Endometrial microvascular endothelial cells (primary cell): ENCODE results near the gene VEGFA. TPM values are rescaled to one million over a fixed set of nuclear protein-coding genes. Genes with fewer than 3 reads are reported as not detected.
"Not testable (repeated sequence)": the region's sequence is repeated elsewhere in the genome, so short reads cannot be mapped to it uniquely, and the experiment has no call there.

Experiments
- in situ Hi-C: cut with HindIII; loops from 2 replicates; pipeline ENCODE4 v1.10.0; 2017; ENCODE audit warnings: low sequenced_read_pairs, low pct_unique_long_range_greater_than_20kb; ENCODE audit errors: inconsistent ontology term
- total RNA-seq: library from RNA; depleted of rRNA; stranded (reverse); fragments of >200 nt; gene quantifications from one replicate; pipeline ENCODE4 v1.2.3, GENCODE V29; 2015; ENCODE audit errors: inconsistent ontology term

The VEGFA gene
- total RNA-seq, 1 donor from 2014 or later: 12.4 TPM

DNA sequence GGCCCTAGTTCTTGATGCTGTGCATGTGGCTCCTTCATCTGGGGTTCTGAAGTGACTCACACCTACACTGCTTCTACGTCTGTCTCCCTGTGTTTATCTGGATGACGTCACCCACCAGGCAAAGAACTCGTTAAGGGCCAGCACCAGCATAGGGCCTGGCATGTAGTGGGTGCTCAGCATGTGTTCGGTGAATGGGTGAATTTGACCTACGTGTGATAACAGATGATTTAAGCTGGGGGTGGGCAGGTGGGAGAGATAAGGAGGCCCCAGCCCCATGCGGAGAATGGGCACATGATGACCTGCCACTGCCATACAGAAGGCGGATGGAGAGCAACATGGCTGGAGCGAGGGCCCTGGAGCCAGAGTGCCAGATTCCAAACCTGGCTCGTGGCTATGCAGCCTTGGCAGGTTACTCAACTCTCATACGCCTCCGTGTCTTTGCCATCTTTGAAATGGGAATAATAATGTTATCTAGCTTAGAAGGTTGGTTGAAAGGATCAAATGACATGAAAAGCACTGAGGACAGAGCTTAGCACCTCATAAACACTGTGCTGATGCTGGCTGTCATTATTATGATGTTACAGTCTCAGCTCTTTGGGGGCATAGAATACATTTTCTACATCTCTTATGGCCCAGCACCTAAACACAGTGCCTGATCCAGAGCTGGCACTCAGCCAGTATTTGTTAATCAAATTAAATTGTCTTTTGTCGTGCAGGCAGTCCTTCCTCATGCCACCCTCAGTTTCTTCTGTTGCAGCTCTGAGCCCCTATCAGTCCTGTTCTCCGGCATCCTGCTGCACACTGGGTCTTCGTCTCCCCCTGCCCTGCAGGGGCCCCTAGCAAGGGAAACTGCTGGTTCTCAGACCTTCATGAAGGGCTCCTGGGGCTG lies 39.6 kb downstream of the VEGFA start:
- in situ Hi-C loops: no loop called here

DNA sequence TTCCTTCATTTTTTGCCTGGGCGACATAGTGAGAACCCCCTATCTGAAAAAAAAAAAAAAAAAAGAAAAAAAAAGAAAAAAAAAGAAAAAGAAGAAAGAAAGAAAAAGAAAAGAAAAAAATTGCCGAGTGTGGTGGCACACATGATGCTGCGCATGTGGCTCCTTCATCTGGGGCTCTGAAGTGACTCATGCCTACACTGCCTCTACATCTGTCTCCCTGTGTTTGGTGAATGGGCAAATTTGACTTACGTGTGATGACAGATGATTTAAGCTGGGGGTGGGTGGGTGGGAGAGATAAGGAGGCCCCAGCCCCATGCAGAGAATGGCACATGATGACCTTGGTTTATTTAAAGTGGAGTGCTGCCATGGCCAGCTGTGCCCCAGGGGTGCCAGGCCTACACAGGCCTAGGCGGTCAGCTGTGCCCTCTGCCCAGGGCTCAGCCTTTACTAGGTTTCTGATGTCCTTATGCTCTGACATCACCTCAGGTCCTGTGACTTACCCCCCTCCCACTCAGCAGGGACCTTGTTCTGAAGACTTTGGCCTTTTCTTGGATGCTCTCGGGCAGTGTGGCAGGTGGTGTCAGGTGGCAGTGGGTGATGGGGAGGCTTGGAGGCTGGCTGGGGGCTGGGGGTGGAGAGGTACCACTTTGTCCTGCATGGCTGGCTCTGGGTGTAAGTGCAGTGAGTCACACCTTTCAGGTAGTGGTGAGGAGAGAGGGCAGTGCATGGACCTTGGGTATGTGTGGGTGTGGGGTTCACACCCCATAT lies 41.1 kb downstream of the VEGFA start:
- in situ Hi-C loops: no loop called here

DNA sequence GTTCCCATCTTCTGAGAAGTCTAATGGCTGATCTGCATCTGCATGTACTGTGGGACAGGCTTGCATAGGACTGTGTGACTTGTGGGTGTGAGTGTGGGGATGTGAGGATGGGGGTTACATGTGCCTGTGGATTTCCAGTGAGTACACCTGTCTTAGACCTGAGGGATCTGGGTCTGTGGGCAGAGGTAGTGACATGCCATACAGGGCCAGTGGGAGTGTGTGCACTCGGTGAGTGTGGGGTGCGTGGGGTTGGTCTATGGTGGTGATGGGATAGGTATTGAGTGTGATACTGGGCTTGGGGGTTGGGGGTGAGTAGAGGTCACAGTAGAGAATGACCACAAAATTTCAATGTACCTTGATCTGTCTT lies 41.7 kb downstream of the VEGFA start:
- in situ Hi-C loops: no loop called here

DNA sequence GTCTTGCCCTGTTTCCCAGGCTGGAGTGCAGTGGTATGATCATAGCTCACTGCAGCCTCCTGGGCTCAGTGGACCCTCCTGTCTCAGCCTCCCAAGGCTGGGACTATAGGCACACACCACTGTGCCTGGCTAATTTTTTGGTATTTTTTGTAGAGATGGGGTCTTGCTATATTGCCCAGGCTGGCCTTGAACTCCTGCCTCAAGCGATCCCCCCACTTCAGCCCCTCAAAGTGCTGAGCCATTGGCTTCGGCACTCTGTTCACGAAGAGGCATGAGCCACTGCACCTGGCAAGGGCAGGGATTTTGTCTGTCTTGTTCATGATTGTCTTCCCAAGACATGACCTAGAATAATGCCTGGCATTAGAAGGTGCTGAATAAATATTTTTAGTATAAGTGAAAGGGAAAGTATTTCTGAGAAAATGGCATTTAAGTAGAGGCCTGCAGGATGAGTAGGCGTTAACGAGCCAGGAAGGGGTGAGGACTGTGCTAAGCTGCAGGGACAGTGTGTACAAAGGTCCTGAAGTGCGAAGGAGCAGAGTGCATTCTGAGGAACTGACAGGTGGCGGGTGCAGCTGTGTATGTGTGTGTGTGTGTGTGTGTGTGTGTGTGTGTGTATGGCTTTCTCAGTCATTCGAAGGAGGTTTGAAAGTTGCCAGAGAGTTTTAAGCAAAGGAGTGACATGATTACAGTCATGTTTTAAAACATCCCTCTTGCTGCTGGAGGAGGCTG lies 43.0 kb downstream of the VEGFA start:
- in situ Hi-C loops: no loop called here

DNA sequence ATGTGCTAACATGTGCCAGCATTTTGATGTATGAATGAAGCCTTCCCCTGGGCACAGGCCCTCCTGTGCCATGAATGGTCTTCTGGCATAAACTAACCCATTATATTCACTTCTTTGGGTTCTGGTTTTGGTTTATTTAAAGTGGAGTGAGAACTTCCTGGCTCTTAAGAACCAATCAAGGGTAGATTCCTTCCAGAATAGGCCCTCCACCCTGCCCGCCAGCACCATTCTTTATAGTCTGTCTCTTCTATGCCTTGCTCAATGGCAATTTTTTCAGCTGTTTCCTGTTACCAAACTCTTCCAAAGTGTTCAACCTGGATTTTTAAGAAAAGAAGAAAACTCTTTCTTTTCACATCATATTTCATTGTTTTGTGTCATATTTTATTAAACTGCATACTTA lies 44.1 kb downstream of the VEGFA start:
- in situ Hi-C loops: no loop called here

DNA sequence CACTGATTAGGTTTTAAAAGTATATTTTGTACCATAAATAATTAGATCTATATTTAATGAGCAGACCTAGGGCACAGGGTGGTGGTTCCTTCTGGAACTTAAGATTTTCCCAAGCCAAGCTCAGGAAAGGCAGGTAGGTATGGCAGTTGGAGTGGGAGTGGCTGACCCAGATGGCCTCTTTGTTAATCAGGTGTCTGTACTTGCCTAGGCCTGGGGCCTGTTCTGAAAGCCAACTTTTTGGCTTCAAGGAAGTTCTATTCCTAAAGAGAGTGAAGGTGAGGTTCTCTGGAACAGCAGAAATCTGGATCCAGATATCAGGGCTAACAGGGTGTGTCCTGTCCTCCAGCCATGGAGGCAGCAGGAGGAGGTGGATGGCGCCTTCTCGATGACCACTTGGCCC lies 44.9 kb downstream of the VEGFA start:
- in situ Hi-C loops: no loop called here

DNA sequence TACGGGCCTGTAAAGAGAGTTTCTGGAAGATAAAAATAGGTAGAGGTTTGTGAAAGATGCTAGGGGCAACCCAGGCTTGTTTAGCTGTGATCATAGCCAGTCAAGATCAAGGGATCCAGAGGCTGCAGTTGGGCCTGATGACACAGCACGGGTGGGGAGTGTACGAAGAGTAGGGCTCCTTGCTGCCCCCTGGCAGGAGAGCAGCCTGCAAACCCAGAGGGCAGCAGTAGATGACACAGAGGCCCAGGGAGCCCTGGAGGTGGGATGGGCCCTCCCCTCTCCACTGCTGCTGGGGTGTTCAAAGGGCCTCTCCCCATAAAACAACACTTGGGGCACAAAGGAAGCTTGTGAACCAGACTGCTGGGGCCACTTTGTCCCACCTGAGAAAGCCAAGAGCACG lies 47.2 kb downstream of the VEGFA start:
- in situ Hi-C loops: no loop called here

DNA sequence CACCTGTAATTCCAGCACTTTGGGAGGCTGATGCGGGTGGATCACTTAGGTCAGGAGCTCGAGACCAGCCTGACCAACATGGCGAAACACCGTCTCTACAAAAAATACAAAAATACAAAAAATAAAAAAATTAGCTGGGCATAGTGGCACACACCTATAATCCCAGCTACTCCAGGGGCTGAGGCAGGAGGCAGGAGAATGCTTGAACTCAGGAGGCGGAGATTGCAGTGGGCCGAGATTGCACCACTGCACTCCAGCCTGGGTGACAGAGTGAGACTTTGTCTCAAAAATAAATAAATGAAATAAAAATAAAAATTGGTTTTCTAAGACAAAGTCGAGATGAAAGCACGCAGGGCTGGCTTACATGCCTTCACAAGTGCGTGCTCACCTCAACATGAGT lies 49.0 kb downstream of the VEGFA start:
- in situ Hi-C loops: not testable (repeated sequence)

DNA sequence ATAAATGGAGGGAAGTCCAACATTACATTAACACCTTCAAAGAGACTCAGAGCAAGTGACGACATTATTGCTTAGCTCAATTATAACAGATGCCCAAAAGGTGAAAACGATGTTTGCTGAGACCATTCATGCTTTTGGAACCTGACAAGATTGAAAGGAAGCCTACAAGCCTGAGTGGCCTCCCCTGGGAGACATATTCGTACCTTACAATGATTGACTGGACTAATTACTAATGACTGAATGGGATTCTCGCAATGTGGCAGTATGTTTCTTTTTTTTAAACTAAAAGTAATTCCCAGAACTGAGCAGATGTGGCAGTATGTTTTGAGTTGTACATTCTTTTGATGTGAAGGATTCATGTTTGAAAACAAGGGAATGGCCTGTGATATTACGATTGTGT lies 49.9 kb downstream of the VEGFA start:
- in situ Hi-C loops: no loop called here

DNA sequence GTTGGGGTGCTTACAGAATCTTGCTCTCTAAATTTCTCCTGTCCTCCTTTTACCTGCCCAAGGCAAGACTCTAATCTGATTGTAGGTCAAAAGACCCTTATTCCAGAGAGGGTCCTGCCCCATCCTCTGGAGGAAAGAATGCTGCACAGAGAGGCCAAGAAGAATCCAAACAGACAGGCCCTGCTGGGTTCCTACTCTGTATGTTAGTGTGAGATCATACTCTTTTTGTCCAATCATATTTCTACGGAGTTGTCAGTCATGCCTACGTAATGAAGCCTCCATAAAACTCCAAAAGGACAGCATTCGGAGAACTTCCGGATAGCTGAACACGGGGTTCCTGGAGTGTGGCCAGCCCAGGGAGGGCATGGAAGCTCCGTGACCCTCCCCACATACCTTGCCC lies 50.5 kb downstream of the VEGFA start:
- in situ Hi-C loops: no loop called here

DNA sequence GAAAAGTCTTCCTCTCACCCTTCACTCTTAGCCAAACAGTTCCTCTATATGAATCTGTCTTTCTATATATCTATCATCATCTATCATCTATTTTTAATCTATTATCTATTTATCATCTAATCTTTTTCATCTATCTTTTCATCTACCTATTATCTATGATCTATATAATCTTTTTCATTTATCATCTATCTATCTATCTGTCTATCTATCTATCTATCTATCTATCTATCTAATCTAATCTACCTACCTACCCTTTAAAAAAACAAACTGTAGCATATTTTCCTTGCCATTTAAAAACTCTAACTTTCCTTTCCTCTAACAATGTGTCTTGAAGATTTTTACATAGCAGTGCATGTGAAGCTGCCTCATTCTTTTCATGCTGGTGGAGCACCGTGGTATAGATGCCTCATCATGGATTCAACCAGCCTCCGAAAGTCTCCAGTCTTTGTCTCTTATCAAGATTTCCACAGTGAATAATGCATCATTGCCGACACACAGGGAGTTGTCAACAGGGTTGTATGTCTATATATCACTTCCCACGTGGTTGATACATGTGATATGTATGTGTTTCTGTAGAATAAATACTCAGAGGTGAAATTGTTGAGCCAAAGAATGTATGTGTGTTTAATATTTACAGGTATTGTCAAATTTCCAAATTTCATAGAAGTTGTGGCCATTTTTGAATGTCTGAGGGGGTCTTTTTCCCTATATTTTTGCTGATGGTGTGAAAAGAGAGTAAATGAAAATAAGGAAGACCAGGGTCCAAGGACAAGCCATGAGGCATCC lies 51.3 kb downstream of the VEGFA start:
- in situ Hi-C loops: no loop called here

DNA sequence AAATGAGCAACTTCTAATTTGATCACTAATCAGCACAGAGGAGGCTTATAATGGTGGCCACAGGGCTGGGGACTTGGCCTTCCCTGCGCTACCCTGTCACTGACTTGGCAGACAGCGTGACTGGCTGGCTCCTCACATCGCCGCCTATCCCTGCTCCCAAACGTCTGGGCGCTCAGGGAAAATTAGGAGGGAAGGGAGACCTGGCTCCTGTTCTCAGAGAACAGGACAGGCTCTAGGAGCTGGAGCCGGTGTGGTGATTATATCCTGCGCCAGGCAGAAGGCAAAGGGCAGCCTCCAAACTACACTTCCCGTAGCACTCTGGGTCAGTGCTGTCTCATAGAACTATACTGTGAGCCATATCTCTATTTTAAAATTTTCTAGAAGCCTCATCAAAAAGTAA lies 53.4 kb downstream of the VEGFA start:
- in situ Hi-C loops: no loop called here

DNA sequence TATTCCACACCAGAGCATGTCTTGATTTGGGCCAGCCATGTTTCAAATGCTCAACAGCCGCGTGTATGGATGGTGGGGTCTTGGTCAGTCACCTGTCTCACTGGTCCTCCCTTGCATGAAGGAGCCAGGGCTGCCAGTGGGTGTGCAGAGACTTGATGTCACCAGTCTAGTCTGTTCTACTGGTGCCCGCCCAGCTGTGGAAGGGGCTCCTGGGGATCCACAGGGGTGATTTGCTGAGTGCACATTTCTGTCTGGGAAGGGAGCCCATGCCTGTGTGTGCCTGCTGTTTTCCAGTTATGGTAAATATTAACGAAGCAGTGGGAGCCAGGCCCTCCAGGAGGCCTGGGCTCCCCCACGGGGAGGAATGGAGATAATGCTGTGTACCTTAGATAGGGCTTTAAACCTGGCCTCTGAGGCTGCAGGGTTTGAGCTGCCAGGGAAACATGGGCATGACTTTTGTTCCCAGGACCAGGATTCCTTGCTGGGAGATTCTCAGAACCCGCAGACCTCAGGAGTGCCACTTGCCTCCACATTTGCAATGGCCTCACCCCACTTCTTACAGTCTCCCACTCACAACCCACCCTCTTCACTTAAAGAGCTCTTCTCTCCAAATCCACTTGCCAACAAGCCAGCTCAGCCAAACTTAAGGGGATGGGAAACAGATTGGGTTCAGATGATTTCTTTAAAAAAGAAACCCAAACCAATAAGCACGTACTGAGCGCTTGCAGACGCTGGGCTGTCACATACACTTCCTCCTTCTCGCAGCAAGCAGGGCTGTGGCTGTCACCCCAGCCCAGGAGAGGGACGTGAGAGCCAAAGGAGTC lies 54.1 kb downstream of the VEGFA start:
- in situ Hi-C loops: no loop called here

DNA sequence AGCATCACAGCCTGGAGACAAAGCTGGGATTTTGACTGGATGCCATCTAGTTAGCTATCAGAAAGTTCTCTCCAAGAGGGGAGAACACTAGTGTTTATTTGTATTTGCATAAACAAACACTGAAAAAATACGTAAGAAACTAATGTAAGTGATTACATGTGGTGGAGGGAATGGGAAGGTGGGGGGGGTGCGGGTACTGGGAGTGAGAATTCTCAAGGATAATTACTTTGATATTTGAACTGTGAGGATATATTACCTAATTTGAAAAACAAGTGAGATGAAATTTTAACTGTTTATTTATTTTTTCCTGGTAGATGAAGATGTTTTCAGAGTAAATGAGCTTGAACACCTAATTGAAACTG lies 54.7 kb downstream of the VEGFA start:
- in situ Hi-C loops: no loop called here

DNA sequence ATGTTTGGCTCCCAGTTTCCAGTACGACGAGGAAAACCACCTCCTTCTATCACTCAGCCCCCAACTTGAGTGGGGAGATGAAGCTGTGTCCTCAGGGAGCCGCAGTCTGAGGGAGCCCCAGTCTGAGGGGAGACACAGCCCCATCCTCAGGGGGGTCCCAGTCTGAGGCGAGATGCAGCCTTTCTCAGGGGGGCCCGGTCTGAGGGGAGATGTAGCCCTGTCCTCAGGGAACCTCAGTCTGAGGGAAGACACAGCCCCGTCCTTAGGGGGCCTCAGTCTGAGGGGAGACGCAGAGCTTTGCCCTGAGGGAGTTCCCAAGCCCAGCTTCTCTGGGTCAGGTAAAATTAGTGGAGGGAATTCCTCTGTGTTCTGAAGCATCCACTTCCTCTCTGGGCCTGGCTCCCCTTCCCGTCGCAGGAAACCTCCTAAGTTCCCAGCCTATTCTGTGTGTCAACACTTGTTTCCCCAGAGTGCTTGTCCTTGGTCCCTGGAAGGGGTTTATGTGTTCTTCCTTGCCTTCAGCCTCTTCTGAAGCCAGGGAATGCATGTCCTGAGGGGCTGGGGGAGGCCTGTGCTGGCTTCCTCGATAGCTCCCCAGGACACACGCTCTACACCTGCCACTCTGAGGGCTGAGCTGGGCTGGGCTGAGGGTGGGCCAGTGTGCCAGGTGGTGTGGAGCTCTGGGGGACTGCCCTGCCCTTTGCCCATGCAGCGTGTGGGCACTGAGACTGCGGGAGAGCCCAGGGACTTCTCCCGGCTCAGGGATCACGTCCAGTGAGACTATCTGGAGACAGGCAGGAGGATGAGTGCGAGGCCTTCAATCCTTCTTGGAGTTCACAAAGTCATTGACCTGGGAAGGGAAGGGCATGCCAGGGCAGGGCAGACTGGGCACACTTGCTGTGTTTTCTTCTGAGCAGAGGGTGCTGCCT lies 55.4 kb downstream of the VEGFA start:
- in situ Hi-C loops: no loop called here

DNA sequence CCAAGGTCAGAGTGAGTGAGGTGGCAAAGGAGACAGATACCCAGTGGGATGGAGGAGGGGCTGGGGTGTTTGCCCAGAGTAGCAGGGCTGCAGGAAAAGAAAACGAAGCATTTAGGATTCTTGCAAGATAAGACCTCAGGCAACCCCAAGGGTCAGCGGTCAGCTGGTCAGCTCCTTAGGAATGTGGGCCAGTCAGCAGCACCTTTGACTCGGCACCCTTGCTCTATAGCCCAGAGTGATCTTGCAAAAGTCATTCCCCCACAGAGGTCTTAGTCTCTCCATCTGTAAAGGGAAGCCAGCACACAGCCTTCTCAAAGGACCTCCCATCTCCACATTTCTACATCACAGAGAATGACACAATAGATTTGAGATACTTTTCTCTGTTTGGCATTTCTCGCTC lies 56.7 kb downstream of the VEGFA start:
- in situ Hi-C loops: no loop called here

DNA sequence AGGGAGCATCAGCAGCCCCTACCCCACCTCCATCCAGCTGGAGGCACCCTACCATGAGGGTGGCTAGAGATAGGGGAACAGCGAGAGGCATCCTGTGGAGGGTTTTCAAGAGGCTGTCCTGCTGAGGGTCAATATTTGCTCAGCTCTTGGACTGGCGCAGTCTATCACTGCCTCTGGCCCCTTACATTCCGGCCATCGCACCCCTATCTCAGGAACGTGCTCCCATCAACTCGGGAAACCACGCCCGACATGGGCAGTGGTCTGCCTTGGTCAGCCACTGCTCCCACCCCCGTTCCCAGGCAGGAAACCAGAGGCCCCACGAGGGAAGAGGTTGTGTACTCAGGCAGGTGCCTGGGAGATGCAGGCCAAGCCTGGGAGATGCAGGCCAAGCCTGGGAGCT lies 57.9 kb downstream of the VEGFA start:
- in situ Hi-C loops: no loop called here
